Stimulated activated naive CD4-positive, alpha-beta T cell (primary cell): ENCODE results near the gene IFNA1.
"Not testable (repeated sequence)": the region's sequence is repeated elsewhere in the genome, so short reads cannot be mapped to it uniquely, and the experiment has no call there.

Source experiments
- DNase-seq, 6 experiments: peaks; one replicate each; lab custom pipeline; 2025; lab: John Stamatoyannopoulos, UW

Gene IFNA1

GRCh38 chr9:21443849-21444625, 3.8 kb downstream of the IFNA1 start:
- DNase-seq: peak in 4 of 6 experiments; percentile 20 to 86 (median 76)

- not testable (repeated sequence) for DNase-seq
Measured at GRCh38 chr9:21449312-21449711, 9.1 kb downstream of the IFNA1 start.

GRCh38 chr9:21450733-21451394, 10.6 kb downstream of the IFNA1 start:
- DNase-seq: no peak

- no peak for DNase-seq
Measured at GRCh38 chr9:21452681-21453080, 12.4 kb downstream of the IFNA1 start.

GRCh38 chr9:21454149-21454548, 13.9 kb downstream of the IFNA1 start:
- DNase-seq: no peak

- DNase-seq: peak in 3 of 6 experiments; percentile 18 to 37 (median 36)
Measured at GRCh38 chr9:21455320-21455719, 15.1 kb downstream of the IFNA1 start.

- DNase-seq: no peak
Measured at GRCh38 chr9:21461377-21461776, 21.1 kb downstream of the IFNA1 start.

- DNase-seq: no peak
Measured at GRCh38 chr9:21465138-21465537, 24.9 kb downstream of the IFNA1 start.

GRCh38 chr9:21465859-21466518, 25.8 kb downstream of the IFNA1 start:
- peak in 3 of 6 experiments; percentile 37 to 68 (median 63) for DNase-seq

GRCh38 chr9:21470126-21470525, 29.9 kb downstream of the IFNA1 start:
- DNase-seq: no peak

- DNase-seq: no peak
Measured at GRCh38 chr9:21473236-21473635, 33.0 kb downstream of the IFNA1 start.

- DNase-seq: no peak
Measured at GRCh38 chr9:21477466-21477865, 37.2 kb downstream of the IFNA1 start.

- no peak for DNase-seq
Measured at GRCh38 chr9:21479152-21479702, 39.0 kb downstream of the IFNA1 start.

GRCh38 chr9:21481470-21482056, 41.3 kb downstream of the IFNA1 start:
- no peak for DNase-seq

- DNase-seq: no peak
Measured at GRCh38 chr9:21482213-21482612, 42.0 kb downstream of the IFNA1 start, which contains the start of gene IFNE. Gene IFNE, minus strand, starts transcription at chr9:21482313. Its CDS starts 619 bp downstream, at chr9:21481694.
